AG20443 (cell line): ENCODE results near the gene GAB2.
A peak's percentile ranks its signal among the peaks of the same experiment; 100 is the strongest.

Source experiments
- DNase-seq: peaks from one replicate; pipeline ENCODE4 v3.0.0; 2012; ENCODE audit warnings: low spot score, mixed read lengths

GAB2 gene

GRCh38 chr11:78400116-78400515, 17.5 kb downstream of the GAB2 start:
- DNase-seq, result no peak

GRCh38 chr11:78399136-78399535, 18.5 kb downstream of the GAB2 start:
- no peak for DNase-seq

- DNase-seq, result no peak
Measured at GRCh38 chr11:78398715-78399114, 18.9 kb downstream of the GAB2 start.

- DNase-seq, result no peak
Measured at GRCh38 chr11:78397398-78397797, 20.2 kb downstream of the GAB2 start.

GRCh38 chr11:78395597-78395996, 22.0 kb downstream of the GAB2 start:
- no peak for DNase-seq

- DNase-seq, result no peak
Measured at GRCh38 chr11:78392854-78393253, 24.8 kb downstream of the GAB2 start.

- DNase-seq, result no peak
Measured at GRCh38 chr11:78391424-78391823, 26.2 kb downstream of the GAB2 start.

GRCh38 chr11:78390809-78391208, 26.8 kb downstream of the GAB2 start:
- DNase-seq, result no peak

- DNase-seq, result no peak
Measured at GRCh38 chr11:78386215-78386941, 31.2 kb downstream of the GAB2 start.

- DNase-seq, result no peak
Measured at GRCh38 chr11:78385205-78385604, 32.4 kb downstream of the GAB2 start.

GRCh38 chr11:78384231-78384630, 33.4 kb downstream of the GAB2 start:
- DNase-seq, result no peak

GRCh38 chr11:78381865-78382264, 35.8 kb downstream of the GAB2 start:
- no peak for DNase-seq

- no peak for DNase-seq
Measured at GRCh38 chr11:78380615-78381051, 37.0 kb downstream of the GAB2 start.

- no peak for DNase-seq
Measured at GRCh38 chr11:78379039-78379670, 38.5 kb downstream of the GAB2 start.

GRCh38 chr11:78377625-78378418, 39.8 kb downstream of the GAB2 start:
- DNase-seq, result no peak

- DNase-seq, result no peak
Measured at GRCh38 chr11:78376858-78377257, 40.8 kb downstream of the GAB2 start.

GRCh38 chr11:78374917-78375316, 42.7 kb downstream of the GAB2 start:
- no peak for DNase-seq

- DNase-seq, result no peak
Measured at GRCh38 chr11:78373689-78374088, 43.9 kb downstream of the GAB2 start.

- DNase-seq, result no peak
Measured at GRCh38 chr11:78372114-78372768, 45.4 kb downstream of the GAB2 start.

GRCh38 chr11:78371221-78371891, 46.3 kb downstream of the GAB2 start:
- no peak for DNase-seq

- peak; percentile 68 for DNase-seq
Measured at GRCh38 chr11:78370406-78371172, 47.0 kb downstream of the GAB2 start.
